Neural cell (in vitro differentiated cells): ENCODE results near the gene PHACTR1. TPM values are rescaled to one million over a fixed set of nuclear protein-coding genes. Genes with fewer than 3 reads are reported as not detected.

ENCODE experiments used
- H2AFZ ChIP-seq: fragments of 200-600, 300-800 bp; sonication (generic), shearing (Covaris generic); 2 replicates; pipeline ENCODE4 v1.6.0; 2014; ENCODE audit warnings: low read depth, mild to moderate bottlenecking, antibody characterized with exemption, low read length, moderate library complexity
- H3F3A ChIP-seq: fragments of 200-600 bp; shearing (Covaris generic); 2 replicates; pipeline ENCODE4 v1.6.1; 2016; ENCODE audit warnings: mild to moderate bottlenecking, moderate library complexity, mixed read lengths, antibody characterized with exemption, low read length; ENCODE audit not compliant: insufficient read depth, poor library complexity, severe bottlenecking
- H3K27ac ChIP-seq: fragments of 200-600, 300-800 bp; sonication (generic), shearing (Covaris generic); 2 replicates; pipeline ENCODE4 v1.5.1; 2014; ENCODE audit warnings: mild to moderate bottlenecking, low read length, moderate library complexity
- H3K27me3 ChIP-seq: fragments of 300-800, 200-600 bp; sonication (generic), shearing (Covaris generic); 2 replicates; pipeline ENCODE4 v1.6.0; 2014; ENCODE audit warnings: mild to moderate bottlenecking, low read depth, low read length, moderate library complexity; ENCODE audit not compliant: insufficient read depth
- H3K36me3 ChIP-seq: fragments of 300-800, 200-600 bp; sonication (generic), shearing (Covaris generic); 2 replicates; pipeline ENCODE4 v1.5.1; 2014; ENCODE audit warnings: mild to moderate bottlenecking, antibody characterized with exemption, low read length, moderate library complexity; ENCODE audit not compliant: insufficient read depth
- H3K4me2 ChIP-seq: fragments of 300-800, 200-600 bp; sonication (generic), shearing (Covaris generic); 2 replicates; pipeline ENCODE4 v1.6.0; 2014; ENCODE audit warnings: mild to moderate bottlenecking, low read length
- H3K4me3 ChIP-seq: fragments of 300-800, 200-600 bp; sonication (generic), shearing (Covaris generic); 2 replicates; pipeline ENCODE4 v1.5.1; 2014; ENCODE audit warnings: mild to moderate bottlenecking, low read length, moderate library complexity
- H3K79me2 ChIP-seq: fragments of 200-600 bp; shearing (Covaris generic); replicated peaks from 2 replicates; pipeline ENCODE4 v1.6.0; 2014; ENCODE audit warnings: mild to moderate bottlenecking, low read length, moderate library complexity; ENCODE audit not compliant: insufficient read depth
- H3K9ac ChIP-seq: fragments of 300-800, 200-600 bp; sonication (generic), shearing (Covaris generic); 2 replicates; pipeline ENCODE4 v1.6.1; 2016; ENCODE audit warnings: mild to moderate bottlenecking, low read length, mixed read lengths
- H3K9me2 ChIP-seq: fragments of 200-600 bp; shearing (Covaris generic); 2 replicates; pipeline ENCODE4 v1.6.1; 2016; ENCODE audit warnings: mild to moderate bottlenecking, low read length, mixed read lengths; ENCODE audit not compliant: insufficient read depth
- H3K9me3 ChIP-seq: fragments of 200-600, 300-800 bp; sonication (generic), shearing (Covaris generic); 2 replicates; pipeline ENCODE4 v1.6.1; 2016; ENCODE audit warnings: mild to moderate bottlenecking, mixed run types, low read length, moderate library complexity, mixed read lengths
- H4K20me1 ChIP-seq: fragments of 200-600 bp; shearing (Covaris generic); 2 replicates; pipeline ENCODE4 v1.6.1; 2016; ENCODE audit warnings: mild to moderate bottlenecking, mixed run types; ENCODE audit not compliant: insufficient read depth
- EP300 ChIP-seq: fragments of 450-650 bp; conservative IDR thresholded peaks from 2 replicates; pipeline ENCODE4 v1.6.1; 2014; ENCODE audit warnings: antibody characterized with exemption, mild to moderate bottlenecking, moderate library complexity; ENCODE audit not compliant: poor library complexity, severe bottlenecking
- EZH2 ChIP-seq: fragments of 200-600, 300-800 bp; shearing (Covaris generic), sonication (generic); IDR thresholded peaks from 2 replicates; pipeline ENCODE4 v1.6.1; 2014; ENCODE audit warnings: antibody characterized with exemption, low read length, borderline replicate concordance, mild to moderate bottlenecking; ENCODE audit not compliant: insufficient read depth, poor library complexity, severe bottlenecking
- MXI1 ChIP-seq: fragments of 450-650 bp; conservative IDR thresholded peaks from 2 replicates; pipeline ENCODE4 v1.6.1; 2014; ENCODE audit warnings: antibody characterized with exemption, mild to moderate bottlenecking; ENCODE audit not compliant: poor library complexity, severe bottlenecking
- POLR2AphosphoS5 ChIP-seq: IDR thresholded peaks from 2 replicates; pipeline ENCODE4 v1.6.1; 2012
- RAD21 ChIP-seq: fragments of 450-650 bp; conservative IDR thresholded peaks from 2 replicates; pipeline ENCODE4 v1.6.1; 2014; ENCODE audit warnings: antibody characterized with exemption, mild to moderate bottlenecking, moderate library complexity
- SMC3 ChIP-seq: fragments of 450-650 bp; conservative IDR thresholded peaks from 2 replicates; pipeline ENCODE4 v1.6.1; 2014; ENCODE audit warnings: antibody characterized with exemption, mild to moderate bottlenecking, moderate library complexity; ENCODE audit not compliant: poor library complexity
- TAF1 ChIP-seq: IDR thresholded peaks from 2 replicates; pipeline ENCODE4 v1.6.1; 2012; ENCODE audit warnings: low read depth
- polyA plus RNA-seq: library from polyadenylated mRNA; depleted of rRNA; stranded (reverse); fragments of >200 nt; gene quantifications from 2 replicates; pipeline ENCODE4 v1.2.3, GENCODE V29; 2014
- TF ChIP-seq, protein P1 (sequence below): IDR thresholded peaks from 2 replicates; pipeline ENCODE4 v1.6.1; 2012; ENCODE audit warnings: borderline replicate concordance
- TF ChIP-seq, protein P2 (sequence below): fragments of 450-650 bp; IDR thresholded peaks from 2 replicates; pipeline ENCODE4 v1.5.1; 2014; ENCODE audit warnings: antibody characterized with exemption, mild to moderate bottlenecking, moderate library complexity; ENCODE audit not compliant: poor library complexity, severe bottlenecking

Gene PHACTR1
- polyA plus RNA-seq, 1 donor from 2014 or later: 7.8 TPM

DNA sequence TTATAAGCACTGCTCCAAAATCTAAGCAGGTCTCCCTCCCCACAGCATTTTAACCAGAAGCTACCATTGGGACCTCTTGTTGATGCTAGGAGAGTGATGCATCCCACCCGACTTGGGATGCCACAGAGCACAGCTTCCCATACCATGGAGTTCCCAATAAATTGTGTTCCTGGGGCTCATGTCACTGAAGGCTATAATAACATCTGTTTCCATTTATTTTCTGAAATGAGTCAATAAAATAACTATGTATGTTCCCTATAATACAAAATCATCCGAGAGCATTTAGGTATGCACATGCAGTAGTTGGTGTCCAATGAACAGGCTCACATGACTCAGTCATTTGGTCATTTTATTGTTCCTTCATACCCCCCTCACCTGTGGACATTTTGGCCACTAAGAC, 407.6 kb downstream of the PHACTR1 start:
- Histone ChIP-seq H3K9me2 (no peaks in the 10 kb centered on the region), H3K4me2 (no peak overlapping the region), H2AFZ (no peak overlapping the region), H3K9ac (no peak overlapping the region), H3K27ac (no peak overlapping the region), H3K36me3 (no peaks in the 10 kb centered on the region), H3K27me3 (no peaks in the 10 kb centered on the region), H3K9me3 (no peaks in the 10 kb centered on the region), H3F3A (no peaks in the 10 kb centered on the region), H3K4me3 (no peak overlapping the region), H3K79me2 (no peaks in the 10 kb centered on the region), H4K20me1 (no peaks in the 10 kb centered on the region)
- TF ChIP-seq POLR2AphosphoS5 (no peak), TAF1 (no peak), EP300 (no peak), EZH2 (no peak), MXI1 (no peak), SMC3 (no peak), RAD21 (no peak)
- TF ChIP-seq, protein P1, sequence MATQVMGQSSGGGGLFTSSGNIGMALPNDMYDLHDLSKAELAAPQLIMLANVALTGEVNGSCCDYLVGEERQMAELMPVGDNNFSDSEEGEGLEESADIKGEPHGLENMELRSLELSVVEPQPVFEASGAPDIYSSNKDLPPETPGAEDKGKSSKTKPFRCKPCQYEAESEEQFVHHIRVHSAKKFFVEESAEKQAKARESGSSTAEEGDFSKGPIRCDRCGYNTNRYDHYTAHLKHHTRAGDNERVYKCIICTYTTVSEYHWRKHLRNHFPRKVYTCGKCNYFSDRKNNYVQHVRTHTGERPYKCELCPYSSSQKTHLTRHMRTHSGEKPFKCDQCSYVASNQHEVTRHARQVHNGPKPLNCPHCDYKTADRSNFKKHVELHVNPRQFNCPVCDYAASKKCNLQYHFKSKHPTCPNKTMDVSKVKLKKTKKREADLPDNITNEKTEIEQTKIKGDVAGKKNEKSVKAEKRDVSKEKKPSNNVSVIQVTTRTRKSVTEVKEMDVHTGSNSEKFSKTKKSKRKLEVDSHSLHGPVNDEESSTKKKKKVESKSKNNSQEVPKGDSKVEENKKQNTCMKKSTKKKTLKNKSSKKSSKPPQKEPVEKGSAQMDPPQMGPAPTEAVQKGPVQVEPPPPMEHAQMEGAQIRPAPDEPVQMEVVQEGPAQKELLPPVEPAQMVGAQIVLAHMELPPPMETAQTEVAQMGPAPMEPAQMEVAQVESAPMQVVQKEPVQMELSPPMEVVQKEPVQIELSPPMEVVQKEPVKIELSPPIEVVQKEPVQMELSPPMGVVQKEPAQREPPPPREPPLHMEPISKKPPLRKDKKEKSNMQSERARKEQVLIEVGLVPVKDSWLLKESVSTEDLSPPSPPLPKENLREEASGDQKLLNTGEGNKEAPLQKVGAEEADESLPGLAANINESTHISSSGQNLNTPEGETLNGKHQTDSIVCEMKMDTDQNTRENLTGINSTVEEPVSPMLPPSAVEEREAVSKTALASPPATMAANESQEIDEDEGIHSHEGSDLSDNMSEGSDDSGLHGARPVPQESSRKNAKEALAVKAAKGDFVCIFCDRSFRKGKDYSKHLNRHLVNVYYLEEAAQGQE: no peak
- TF ChIP-seq, protein P2, sequence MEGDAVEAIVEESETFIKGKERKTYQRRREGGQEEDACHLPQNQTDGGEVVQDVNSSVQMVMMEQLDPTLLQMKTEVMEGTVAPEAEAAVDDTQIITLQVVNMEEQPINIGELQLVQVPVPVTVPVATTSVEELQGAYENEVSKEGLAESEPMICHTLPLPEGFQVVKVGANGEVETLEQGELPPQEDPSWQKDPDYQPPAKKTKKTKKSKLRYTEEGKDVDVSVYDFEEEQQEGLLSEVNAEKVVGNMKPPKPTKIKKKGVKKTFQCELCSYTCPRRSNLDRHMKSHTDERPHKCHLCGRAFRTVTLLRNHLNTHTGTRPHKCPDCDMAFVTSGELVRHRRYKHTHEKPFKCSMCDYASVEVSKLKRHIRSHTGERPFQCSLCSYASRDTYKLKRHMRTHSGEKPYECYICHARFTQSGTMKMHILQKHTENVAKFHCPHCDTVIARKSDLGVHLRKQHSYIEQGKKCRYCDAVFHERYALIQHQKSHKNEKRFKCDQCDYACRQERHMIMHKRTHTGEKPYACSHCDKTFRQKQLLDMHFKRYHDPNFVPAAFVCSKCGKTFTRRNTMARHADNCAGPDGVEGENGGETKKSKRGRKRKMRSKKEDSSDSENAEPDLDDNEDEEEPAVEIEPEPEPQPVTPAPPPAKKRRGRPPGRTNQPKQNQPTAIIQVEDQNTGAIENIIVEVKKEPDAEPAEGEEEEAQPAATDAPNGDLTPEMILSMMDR: no peak

DNA sequence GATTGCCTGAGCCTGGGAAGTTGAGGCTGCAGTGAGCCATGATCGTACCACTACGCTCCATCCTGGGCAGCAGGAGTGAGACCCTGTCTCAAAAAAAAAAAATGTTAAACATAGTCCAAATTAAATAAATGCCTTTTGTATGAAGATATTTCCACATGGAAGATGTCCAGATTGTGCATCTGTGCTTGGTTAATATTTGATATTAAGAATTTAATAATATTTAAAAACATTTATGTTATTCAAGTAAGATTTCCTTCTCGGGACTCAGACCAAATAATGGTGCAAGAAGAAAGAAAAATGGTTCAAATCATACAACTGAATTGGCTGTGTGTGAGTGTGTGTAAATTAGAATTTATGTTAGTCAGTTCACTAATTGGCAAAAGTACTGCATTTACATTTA, 409.3 kb downstream of the PHACTR1 start:
- Histone ChIP-seq H3K4me3 (no peak overlapping the region), H3K9me3 (no peaks in the 10 kb centered on the region), H3K36me3 (no peaks in the 10 kb centered on the region), H3K9me2 (no peaks in the 10 kb centered on the region), H3K27ac (no peak overlapping the region), H3K27me3 (no peaks in the 10 kb centered on the region), H2AFZ (no peak overlapping the region), H3F3A (no peaks in the 10 kb centered on the region), H4K20me1 (no peaks in the 10 kb centered on the region), H3K4me2 (no peak overlapping the region), H3K9ac (no peak overlapping the region), H3K79me2 (no peaks in the 10 kb centered on the region)
- TF ChIP-seq, protein P2: no peak
- no peak for TF ChIP-seq MXI1
- no peak for TF ChIP-seq POLR2AphosphoS5
- TF ChIP-seq, protein P1: no peak
- TF ChIP-seq TAF1: no peak
- TF ChIP-seq SMC3: no peak
- TF ChIP-seq EZH2: no peak
- TF ChIP-seq RAD21: no peak
- no peak for TF ChIP-seq EP300
